Sigmoid colon (tissue), 4 donors: ENCODE measurements around the gene MCTP1.

ENCODE experiments used
- CTCF ChIP-seq, 4 experiments: fragments of 450-650 bp in 3 of 4; fragments of 200-600 bp in 1 of 4; IDR thresholded peaks; one replicate each; pipeline ENCODE4 v1.5.1; 2016 to 2019; ENCODE audit warnings: antibody characterized with exemption in 4 of 4, mild to moderate bottlenecking in 3 of 4, moderate library complexity in 2 of 4
- EP300 ChIP-seq, 4 donors: sonication (generic); formaldehyde crosslinking; IDR thresholded peaks; one replicate each; pipeline ENCODE4 v1.6.1; 2017; ENCODE audit warnings: antibody characterized with exemption in 4 of 4
- POLR2A ChIP-seq, 2 donors: fragments of 450-650 bp; IDR thresholded peaks; one replicate each; pipeline ENCODE4 v1.6.1; 2016; ENCODE audit warnings: antibody characterized with exemption in 2 of 2, mild to moderate bottlenecking in 2 of 2, moderate library complexity in 2 of 2
- POLR2AphosphoS5 ChIP-seq, 4 donors: sonication (generic); formaldehyde crosslinking; IDR thresholded peaks; one replicate each; pipeline ENCODE4 v1.6.1; 2017; ENCODE audit warnings: antibody characterized with exemption in 4 of 4

- TF ChIP-seq POLR2A (IDR thresholded peaks at IDR 0.05) (no peak), CTCF (IDR thresholded peaks at IDR 0.05) (no peak), POLR2AphosphoS5 (IDR thresholded peaks at IDR 0.05) (no peak), EP300 (IDR thresholded peaks at IDR 0.05) (no peak)
Measured at GRCh38 chr5:94941122-94941755, 343.7 kb downstream of the MCTP1 start.
